CD4-positive, alpha-beta T cell treated with Interleukin-15 for 4 hours (primary cell): ENCODE results near the gene SLC38A10.

Experiments
- DNase-seq: peaks from one replicate; pipeline ENCODE4 v3.0.0-alpha.2; 2020; ENCODE audit warnings: low spot score

The SLC38A10 gene

GRCh38 chr17:81241203-81241602 is 53.9 kb downstream of the SLC38A10 start:
- no peak for DNase-seq

GRCh38 chr17:81240761-81241160 is 54.3 kb downstream of the SLC38A10 start:
- DNase-seq = no peak

DNA sequence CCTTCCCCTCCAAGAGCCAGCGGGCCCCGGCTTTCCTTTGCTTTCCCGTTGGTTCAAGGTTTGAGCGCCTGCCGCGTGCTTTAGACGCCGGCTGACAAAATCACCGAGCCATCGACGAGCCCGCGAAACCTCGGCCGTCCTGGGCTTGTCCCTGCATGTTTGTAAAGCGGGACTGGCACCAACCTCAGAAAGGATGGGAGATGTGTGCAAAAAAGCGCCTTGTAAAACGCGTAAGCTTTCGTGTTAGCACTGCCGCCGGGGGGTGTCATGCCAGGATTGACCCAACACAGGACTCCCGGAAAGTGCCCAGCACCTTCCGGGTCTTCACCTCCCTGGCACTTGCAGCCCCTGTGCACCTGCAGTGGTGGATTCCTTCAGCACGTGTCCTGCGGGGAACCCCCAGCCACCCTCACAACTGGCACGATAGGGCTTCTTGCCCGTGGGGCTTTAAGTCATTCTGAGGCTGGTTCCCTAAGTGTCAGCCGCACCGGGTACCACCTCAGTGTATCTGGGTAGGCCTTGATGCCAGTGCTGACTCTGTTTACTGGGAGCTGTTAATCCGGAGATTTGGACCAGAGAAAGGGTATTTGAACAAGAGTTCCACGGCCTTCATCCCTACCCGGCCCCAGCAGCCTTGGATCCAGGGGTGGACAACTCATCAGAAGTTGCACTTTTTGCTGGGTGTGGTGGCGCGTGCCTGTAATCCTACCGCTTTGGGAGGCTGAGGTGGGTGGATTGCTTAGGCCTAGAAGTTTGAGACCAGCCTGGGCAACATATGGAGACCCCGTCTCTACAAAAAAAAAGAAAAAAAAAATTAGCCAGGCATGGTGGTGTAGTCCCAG is 55.2 kb downstream of the SLC38A10 start:
- peak; percentile 33 for DNase-seq

DNA sequence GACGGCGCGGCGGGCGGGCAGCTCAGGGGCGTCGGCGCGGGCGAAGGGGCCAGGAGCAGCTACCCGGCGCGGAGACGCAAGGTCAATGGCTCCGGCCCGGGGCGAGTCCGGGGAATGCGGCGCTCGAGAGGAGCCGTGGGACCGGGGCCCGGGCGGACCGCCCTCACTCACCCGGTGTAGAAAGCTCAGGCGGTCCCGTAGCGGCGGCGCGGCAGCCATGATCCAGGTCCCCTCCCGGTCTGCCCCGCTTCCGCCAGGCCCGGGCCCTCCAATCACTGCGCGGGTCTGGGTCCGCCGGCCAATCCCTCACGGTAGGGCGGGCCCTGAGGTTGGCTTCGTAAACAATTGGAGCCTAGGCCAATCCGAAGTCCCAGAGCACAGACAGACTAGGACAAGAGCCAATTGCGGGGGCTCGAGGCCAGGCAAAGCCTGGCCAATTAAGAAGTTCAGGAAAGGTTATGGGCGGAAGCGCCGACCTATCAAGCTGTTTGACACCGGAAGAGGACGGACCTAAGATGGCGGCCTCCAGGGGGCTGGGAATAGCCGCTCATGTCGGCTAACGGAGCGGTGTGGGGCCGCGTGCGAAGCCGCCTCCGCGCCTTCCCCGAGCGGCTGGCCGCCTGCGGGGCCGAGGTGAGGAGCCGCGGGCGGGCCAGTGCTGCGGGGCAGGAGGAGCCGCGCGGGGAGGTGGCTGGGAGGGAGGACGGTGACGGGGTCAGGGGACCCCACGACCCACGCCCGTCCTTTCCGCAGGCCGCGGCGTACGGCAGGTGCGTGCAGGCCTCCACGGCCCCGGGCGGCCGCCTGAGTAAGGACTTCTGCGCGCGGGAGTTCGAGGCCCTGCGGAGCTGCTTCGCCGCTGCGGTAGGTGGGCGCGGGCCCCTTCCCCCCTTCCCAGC is 56.0 kb downstream of the SLC38A10 start, which contains the start of the genes NDUFAF8 and TEPSIN:
TSS of gene NDUFAF8 (plus strand) at position 504 of the 899 bp plus-strand sequence. CDS start at position 550, 46 bp downstream.
TSS of gene TEPSIN (minus strand) at position 241 of the 899 bp plus-strand sequence. CDS start at position 219, 22 bp downstream.
- peak; percentile 98 for DNase-seq

- DNase-seq = no peak
Measured at GRCh38 chr17:81238490-81238814, 56.7 kb downstream of the SLC38A10 start.

DNA sequence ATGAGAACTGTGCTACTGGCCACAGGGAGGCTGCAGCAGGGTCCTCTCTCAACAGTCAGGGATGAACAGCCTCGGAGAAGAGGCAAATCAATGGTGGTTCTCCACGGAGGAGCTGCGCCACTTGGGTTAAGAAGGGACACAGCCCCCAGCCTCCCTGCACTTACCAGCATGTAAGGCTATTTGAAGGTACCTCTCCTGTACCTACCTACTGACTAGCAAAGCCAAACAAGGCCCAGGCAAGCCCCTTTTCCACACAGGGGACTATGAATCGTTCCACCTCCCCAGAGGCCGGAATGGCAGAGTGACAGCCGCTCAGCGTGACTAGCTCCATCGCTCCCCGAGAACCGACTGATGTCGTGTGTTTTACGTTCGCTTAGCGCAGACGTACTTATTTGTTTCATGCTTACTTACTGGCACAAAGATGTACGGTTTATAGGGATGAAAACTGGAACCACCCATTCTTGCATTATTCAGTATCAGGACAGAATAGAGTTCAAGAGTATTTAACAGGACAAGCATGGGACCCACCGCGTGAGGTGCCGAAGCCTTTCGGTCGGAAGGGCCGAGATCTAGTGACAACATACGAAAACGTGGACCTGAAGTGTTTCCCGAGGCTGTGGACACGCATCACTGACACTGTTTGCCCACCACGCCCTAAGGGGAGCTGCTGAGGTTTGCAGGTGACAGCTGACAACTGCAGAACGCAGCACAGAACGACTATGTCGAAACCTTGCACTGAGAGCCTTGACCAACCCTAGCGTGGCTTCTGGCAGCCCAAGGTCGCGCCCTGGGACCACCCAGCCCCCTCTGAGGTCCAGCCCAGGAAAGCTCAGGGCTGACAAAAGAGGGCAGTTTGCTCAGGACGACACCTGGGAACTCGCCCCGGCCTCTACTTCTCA is 57.3 kb downstream of the SLC38A10 start:
- DNase-seq = no peak

DNA sequence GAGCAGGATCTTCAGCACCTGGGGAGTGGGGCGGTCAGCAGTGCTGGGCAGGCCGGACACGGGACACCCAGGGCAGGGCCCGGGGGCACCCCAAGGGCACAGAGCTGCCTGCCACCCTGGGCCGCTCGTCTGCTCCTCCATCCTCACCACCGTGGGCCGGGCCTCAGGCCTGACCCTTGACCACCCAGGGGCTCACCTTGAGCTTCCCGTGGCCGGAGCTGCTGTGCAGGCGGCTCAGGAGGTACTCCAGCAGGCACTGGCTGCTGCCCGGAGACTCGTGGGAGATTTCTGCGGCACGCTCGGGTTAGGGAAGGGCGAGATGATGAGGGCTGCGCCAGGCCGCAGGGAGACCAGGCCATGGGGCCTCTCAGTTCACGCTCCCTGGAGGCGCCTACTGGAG is 58.3 kb downstream of the SLC38A10 start:
- DNase-seq = no peak

DNA sequence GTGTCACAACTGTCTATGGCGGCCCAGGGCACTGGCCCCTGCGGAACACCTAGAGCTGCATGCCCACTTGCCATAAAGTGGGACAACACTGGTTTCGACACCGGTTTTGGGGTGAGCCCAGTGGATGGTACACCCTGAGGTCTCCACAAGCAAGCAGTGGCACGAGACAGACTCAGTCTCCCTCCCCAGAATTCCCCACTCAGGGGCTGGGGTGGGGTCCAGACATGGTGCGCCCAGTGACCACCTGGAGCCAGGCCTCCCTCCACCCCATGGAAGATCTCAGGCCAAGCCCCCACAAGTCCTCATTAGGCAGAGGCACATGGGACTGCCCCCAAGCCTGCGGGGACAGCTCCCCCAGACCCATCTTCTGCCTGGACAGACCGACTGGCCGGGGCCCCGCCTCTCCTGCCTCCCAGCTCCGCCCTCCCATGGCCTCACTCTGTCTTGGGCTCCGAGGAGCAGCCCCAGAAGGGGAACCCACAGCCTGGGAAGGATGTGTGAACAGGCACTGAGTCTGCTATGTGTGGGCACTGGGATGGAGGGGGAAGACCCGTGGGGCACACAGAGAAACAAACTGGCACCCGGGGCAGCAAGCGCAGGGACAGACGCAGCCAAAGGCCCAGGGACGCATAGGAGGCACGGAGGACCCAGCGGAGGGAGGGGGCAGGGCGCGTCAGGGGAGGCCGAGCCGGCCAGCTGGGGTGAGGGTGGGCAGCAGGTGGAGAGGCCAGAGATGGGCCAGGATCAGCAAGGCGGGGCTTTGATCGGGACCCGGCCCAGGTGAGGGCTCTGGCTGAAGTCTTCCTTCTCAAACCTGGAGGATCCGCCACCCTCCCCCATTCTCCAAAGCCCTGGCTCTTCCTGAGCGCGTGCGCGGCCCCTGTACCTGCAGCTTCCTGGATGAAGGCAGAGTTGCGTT is 59.0 kb downstream of the SLC38A10 start:
- DNase-seq = no peak

- DNase-seq = no peak
Measured at GRCh38 chr17:81234940-81235821, 59.9 kb downstream of the SLC38A10 start.

DNA sequence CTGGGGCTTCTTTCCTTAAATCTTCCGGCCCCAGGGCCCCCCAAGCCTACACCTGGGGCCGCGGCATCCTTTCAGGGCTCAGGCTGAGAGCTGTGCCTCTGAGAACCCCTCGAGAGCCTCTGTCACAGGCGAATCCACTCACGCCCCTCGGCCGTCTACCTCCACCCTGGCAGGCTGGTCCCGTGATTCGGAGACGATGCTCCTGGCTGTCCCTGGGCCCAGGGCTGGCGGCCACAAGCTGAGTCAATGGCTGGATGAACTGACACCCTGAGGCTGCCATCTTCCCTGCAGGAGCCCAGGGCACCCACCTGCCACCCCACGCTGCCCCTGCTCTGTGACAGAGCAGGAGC is 60.6 kb downstream of the SLC38A10 start:
- DNase-seq = no peak

- DNase-seq = no peak
Measured at GRCh38 chr17:81233811-81234505, 61.1 kb downstream of the SLC38A10 start.

DNA sequence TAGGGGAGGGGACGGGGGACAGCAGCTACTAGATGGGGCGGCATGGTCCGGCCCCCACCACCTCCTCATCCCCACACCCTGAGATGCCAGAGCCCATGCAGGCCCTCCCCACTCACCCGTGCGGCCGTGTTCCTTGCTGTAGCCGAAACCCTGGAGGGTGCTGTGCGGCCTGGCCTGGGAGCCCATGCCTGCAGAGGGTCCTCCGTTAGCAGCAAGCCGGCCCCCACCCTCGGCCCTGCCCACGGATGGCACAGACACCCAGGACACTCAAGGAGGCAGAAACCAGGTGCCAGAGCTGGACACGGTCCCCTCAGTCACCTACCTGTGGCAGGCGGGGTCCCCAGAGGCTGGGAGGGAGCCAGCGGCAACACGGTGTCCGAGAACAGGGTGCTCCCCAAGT is 61.8 kb downstream of the SLC38A10 start:
- DNase-seq = no peak

GRCh38 chr17:81232616-81233241 is 62.4 kb downstream of the SLC38A10 start:
- DNase-seq = no peak

- DNase-seq = no peak
Measured at GRCh38 chr17:81231766-81232581, 63.1 kb downstream of the SLC38A10 start.

DNA sequence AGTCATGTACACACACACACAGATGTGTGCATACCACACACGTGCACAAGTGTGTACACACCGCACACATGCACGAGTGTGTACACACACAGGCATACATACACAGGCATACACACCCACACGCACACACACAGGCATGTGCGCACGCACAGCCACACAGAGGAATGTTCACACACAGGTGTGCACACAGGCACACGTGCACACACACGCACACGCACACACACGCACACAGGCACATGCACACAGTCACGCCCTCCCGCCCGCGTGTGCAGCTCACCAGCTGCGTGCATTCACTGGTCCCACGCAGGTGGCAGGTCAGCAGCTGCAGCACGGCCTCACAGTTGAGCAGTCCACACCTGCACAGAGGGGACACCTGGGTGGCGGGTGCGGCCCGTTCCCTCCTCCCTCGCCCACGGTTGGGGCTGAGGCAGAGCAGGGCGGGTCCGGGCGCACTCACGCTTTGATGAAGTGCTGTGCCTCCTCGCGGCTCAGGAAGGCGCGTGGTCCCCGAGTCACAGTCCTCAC is 63.9 kb downstream of the SLC38A10 start:
- DNase-seq = no peak

GRCh38 chr17:81230043-81230820 is 64.9 kb downstream of the SLC38A10 start:
- DNase-seq = no peak

DNA sequence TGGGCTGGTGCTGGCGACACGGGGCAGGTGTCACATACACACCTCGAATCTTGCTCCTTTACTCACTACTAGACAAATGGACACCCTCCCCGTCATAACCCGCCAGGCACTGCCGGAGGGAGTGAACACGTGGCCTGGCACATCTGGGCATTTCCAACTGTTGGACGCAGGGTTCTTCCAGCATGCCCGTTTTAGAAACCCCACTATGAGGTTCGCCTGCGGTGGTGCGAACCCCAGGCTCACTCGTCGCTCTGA is 65.5 kb downstream of the SLC38A10 start:
- DNase-seq = no peak
